Central memory CD8-positive, alpha-beta T cell (primary cell): ENCODE measurements around the gene SHROOM3.

Experiments used
- ATAC-seq: fragments of 150-1000 bp; cut with Tn5 transposase; replicated peaks from 2 replicates; pipeline ENCODE4 v1.10.0; 2022; ENCODE audit warnings: mild to moderate bottlenecking, moderate FRiP score, moderate number of reproducible peaks; ENCODE audit not compliant: poor library complexity, severe bottlenecking; ENCODE audit errors: extremely low read depth
- DNase-seq, 2 donors: peaks; one replicate each; pipeline ENCODE4 v3.0.0; 2021; ENCODE audit warnings: low spot score in 2 of 2
- H3K27ac Mint-ChIP-seq: one replicate; pipeline ENCODE4 v1.8.0; 2022; ENCODE audit warnings: low read depth, mild to moderate bottlenecking, moderate library complexity, mixed read lengths
- H3K27me3 Mint-ChIP-seq: one replicate; pipeline ENCODE4 v1.8.0; 2022; ENCODE audit warnings: mixed read lengths
- H3K36me3 Mint-ChIP-seq: one replicate; pipeline ENCODE4 v1.8.0; 2022; ENCODE audit warnings: mild to moderate bottlenecking, moderate library complexity, mixed read lengths; ENCODE audit not compliant: insufficient read depth
- H3K4me1 Mint-ChIP-seq: one replicate; pipeline ENCODE4 v1.8.0; 2022; ENCODE audit warnings: mixed read lengths
- H3K4me3 Mint-ChIP-seq: one replicate; pipeline ENCODE4 v1.8.0; 2022; ENCODE audit warnings: mild to moderate bottlenecking, moderate library complexity, mixed read lengths
- H3K9me3 Mint-ChIP-seq: one replicate; pipeline ENCODE4 v1.8.0; 2022; ENCODE audit warnings: mixed read lengths

SHROOM3 gene

DNA sequence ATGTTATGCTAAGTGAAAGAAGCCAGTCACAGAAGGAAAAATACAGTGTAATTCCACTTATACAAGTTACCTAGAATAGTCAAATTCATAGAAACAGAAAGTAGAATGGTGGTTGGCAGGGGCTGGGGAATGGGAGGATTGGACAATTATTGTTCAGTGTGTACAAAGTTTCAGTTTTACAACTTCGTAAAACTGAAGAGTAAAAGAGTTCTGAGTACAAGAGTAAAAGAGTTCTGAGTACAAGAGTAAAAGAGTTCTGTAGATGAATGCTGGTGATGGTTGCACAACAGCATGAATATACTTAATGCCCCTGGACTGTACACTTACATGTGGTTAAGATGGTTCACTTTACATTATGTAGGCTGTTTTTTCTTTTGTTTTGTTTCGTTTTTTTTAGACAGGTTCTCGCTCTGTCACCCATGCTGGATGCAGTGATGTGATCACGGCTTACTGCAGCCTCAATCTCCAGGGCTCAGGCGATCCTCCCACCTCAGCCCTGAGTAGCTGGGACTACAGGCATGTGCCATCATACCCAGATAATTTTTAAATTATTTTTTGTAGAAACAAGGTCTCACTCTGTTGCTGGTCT, 232.0 kb downstream of the SHROOM3 start:
- DNase-seq, result no peak

DNA sequence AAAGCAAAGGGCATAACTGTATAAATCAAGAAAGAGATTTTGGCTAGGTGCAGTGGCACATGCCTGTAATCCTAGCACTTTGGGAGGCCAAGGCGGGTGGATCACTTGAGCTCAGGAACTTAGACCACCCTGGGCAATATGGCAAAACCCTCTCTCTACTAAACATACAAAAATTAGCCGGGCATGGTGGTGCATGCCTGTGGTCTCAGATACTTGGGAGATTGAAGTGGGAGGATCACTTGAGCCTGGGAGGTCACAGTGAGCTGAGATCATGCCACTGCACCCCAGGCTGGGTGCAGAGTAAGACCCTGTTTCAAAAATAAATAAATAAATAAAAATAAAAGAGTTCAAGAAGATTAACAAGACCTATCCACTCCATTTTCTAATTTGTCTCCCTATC, 235.6 kb downstream of the SHROOM3 start:
- Mint-ChIP-seq H3K27ac (no peak overlapping the region), H3K4me3 (no peak overlapping the region), H3K4me1 (no peaks in the 10 kb centered on the region), H3K27me3 (peaks cover 1% of the 10 kb centered on the region), H3K9me3 (no peaks in the 10 kb centered on the region), H3K36me3 (peaks cover 2% of the 10 kb centered on the region)
- ATAC-seq (no peak), DNase-seq (no peak)

More for the DNA sequence above, 232.0 kb downstream of the SHROOM3 start:
- Mint-ChIP-seq H3K36me3 (peaks cover 1% of the 10 kb centered on the region), H3K27me3 (peaks cover 4% of the 10 kb centered on the region), H3K4me3 (no peak overlapping the region), H3K27ac (no peak overlapping the region), H3K4me1 (no peaks in the 10 kb centered on the region), H3K9me3 (no peaks in the 10 kb centered on the region)
- ATAC-seq, result no peak

DNA sequence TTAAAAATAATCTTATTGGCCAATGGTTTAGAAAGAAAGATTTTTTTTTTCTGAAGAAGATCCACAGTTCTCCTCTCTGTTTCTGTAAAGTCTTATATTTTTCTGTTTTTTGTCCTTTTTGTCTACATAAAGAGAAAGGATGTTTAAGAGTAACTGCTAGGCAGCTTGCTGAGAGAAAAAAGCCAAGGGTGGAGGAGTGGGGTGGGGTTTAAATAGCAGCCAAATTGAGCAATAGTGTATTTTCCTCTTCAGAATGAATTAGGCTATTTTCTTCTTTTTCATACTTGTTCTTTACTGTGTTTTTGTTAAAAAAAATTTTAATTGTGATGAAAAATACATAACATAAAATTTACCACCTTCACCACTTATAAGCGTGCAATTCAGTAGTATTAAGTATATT, 238.3 kb downstream of the SHROOM3 start:
- H3K36me3 Mint-ChIP-seq, result peaks cover 2% of the 10 kb centered on the region
- H3K4me3 Mint-ChIP-seq, result no peak overlapping the region
- peaks cover 13% of the 10 kb centered on the region for H3K27me3 Mint-ChIP-seq
- no peaks in the 10 kb centered on the region for H3K9me3 Mint-ChIP-seq
- no peaks in the 10 kb centered on the region for H3K4me1 Mint-ChIP-seq
- DNase-seq, result no peak
- H3K27ac Mint-ChIP-seq, result no peak overlapping the region
- no peak for ATAC-seq

DNA sequence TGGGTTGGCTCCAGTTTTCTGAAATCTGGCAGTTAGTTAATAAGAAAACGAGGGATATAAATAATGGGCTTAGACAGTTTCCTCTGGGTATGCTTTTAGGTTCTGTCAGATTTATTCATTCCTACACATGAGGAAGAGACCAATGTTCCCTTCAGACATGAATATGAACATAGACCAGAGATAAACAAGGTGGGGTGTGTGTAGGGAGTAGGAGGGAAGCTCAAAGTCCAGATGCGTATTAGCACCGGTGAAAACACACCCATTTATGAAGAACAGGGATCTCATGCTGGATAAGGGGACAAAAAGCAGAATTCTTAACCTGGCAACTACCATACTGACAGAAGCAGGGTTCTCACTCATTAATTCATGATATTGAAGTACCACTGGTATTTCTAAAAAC, 240.0 kb downstream of the SHROOM3 start:
- Mint-ChIP-seq H3K4me1 (no peaks in the 10 kb centered on the region), H3K4me3 (no peak overlapping the region), H3K9me3 (no peaks in the 10 kb centered on the region), H3K27me3 (peaks cover 13% of the 10 kb centered on the region), H3K27ac (no peak overlapping the region), H3K36me3 (peaks cover 2% of the 10 kb centered on the region)
- ATAC-seq (no peak), DNase-seq (no peak)

DNA sequence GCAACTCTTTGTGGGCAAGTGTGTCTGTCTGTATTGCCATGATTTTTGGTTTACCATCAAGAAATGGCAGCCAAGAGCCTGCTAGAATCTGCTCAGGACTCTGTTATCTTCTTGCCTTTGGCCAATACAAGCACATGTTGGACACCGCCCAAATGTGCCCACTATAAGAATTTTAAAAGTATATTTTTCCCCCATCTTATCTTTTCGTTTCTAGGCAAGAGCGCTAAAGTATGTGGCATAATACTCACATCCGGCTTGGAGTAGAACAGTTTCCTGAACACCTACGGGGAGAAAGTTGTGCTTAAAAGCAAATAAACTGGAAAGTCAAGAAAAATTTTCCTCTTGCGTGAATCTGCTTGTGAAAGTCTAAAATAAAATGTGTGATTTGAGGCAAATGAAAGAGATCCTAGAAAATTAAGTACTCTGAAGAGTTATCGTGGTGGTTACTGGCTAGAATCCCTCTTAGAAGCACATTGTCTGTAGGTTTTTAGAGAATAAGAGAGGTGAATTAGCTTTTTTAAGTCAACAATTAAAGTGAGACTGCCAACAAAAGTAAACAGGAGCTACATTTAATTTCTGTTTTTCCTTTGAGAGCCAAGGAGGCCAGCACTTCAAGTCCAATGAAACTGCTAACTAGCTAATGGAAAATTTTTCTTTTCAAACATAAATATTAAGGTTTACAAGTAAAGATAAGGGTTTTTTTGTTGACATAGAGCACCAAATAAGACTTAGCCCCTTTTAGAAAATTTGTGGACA, 242.7 kb downstream of the SHROOM3 start:
- ATAC-seq, result no peak
- no peaks in the 10 kb centered on the region for H3K4me1 Mint-ChIP-seq
- H3K36me3 Mint-ChIP-seq, result peaks cover 2% of the 10 kb centered on the region
- peaks cover 35% of the 10 kb centered on the region for H3K27me3 Mint-ChIP-seq
- no peak overlapping the region for H3K4me3 Mint-ChIP-seq
- no peaks in the 10 kb centered on the region for H3K9me3 Mint-ChIP-seq
- H3K27ac Mint-ChIP-seq, result no peak overlapping the region
- no peak for DNase-seq

DNA sequence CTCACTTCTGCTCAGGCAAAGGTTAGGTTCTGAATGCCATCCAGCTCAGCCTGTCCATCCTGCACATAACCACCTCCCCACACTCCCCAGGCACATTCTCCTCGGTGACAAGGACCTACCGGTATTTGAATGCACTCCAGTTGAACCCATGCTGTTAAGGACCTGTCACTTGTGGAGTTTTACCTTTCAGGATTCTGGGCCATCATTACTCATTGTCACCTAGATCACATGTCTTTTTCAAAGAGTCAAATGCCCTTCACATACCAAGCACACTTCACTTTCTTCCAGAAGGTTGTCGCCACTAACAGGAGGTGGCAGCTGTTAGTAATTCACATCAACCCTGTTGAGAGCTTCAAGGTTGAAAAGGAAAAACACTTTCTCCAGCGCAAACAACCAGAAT, 244.7 kb downstream of the SHROOM3 start:
- H3K36me3 Mint-ChIP-seq, result peaks cover 2% of the 10 kb centered on the region
- ATAC-seq, result no peak

DNA sequence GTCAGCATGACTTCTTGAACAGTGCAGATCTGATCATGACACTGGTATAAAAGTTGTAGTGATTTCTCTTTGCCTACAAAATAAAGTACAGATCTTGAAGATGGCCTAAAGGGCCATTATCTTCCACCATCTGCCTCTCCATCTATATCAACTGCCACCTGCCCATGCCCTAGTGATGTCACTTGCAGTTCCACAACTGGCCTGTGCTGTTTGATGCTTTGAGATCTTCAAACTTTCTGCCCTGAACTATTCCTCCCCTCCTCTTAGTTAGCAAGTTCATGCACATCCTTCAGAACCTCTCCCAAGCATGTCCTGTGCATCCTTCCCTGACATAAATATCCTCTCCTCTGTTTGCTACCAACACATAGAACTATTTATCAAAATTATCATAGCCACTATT, 245.9 kb downstream of the SHROOM3 start:
- Mint-ChIP-seq H3K4me3 (no peak overlapping the region), H3K27me3 (peaks cover 57% of the 10 kb centered on the region), H3K4me1 (no peaks in the 10 kb centered on the region), H3K36me3 (peaks cover 2% of the 10 kb centered on the region), H3K27ac (no peak overlapping the region), H3K9me3 (no peaks in the 10 kb centered on the region)
- DNase-seq, result no peak
- no peak for ATAC-seq

More for the DNA sequence above, 244.7 kb downstream of the SHROOM3 start:
- Mint-ChIP-seq H3K27me3 (peaks cover 54% of the 10 kb centered on the region), H3K4me1 (no peaks in the 10 kb centered on the region), H3K27ac (no peak overlapping the region), H3K4me3 (no peak overlapping the region), H3K9me3 (no peaks in the 10 kb centered on the region)
- no peak for DNase-seq

DNA sequence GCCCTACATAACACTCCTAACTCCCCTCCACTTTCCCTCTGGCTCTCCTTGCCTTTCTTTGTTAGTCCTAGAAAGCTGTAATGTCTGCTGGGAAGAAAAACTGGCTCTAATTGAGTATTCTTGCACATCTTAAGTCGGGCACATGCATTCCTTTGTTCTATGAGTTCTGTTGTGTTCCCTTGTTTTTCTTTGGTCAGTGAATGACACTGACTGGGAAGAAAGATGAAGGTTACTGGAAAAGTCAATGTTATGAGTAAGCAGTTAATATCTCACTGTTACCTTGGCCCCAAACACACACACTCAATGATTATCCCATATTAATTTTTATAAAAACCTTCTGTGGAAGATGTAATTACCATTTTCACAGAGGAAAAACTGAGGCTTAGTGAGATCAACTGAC, 247.0 kb downstream of the SHROOM3 start:
- no peak overlapping the region for H3K27ac Mint-ChIP-seq
- DNase-seq (no peak), ATAC-seq (no peak)
- no peaks in the 10 kb centered on the region for H3K9me3 Mint-ChIP-seq
- no peak overlapping the region for H3K4me3 Mint-ChIP-seq
- H3K27me3 Mint-ChIP-seq, result peaks cover 49% of the 10 kb centered on the region
- no peaks in the 10 kb centered on the region for H3K4me1 Mint-ChIP-seq
- H3K36me3 Mint-ChIP-seq, result peaks cover 2% of the 10 kb centered on the region

DNA sequence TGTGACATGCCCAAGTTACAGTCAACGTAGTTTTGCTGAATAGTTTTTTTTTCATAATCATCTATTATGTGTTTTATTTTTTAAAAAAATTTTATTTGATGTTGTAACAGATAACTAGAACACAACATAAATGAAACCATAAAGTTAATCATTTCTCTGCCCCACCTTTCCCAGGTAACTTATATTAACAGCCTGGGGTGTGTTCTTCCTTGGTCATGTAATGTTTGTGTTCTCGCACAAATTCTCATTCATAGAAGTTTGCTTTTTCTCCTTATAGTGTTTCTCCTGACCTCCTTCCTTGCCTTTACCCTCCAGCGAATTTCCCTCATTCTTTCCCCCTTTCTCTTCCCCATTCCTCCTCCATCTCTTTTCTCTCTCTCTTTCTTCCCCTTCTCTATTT, 248.1 kb downstream of the SHROOM3 start:
- Mint-ChIP-seq H3K36me3 (peaks cover 2% of the 10 kb centered on the region), H3K27me3 (peaks cover 58% of the 10 kb centered on the region), H3K9me3 (no peaks in the 10 kb centered on the region), H3K27ac (no peak overlapping the region), H3K4me3 (no peak overlapping the region), H3K4me1 (no peaks in the 10 kb centered on the region)
- ATAC-seq (no peak), DNase-seq (no peak)

DNA sequence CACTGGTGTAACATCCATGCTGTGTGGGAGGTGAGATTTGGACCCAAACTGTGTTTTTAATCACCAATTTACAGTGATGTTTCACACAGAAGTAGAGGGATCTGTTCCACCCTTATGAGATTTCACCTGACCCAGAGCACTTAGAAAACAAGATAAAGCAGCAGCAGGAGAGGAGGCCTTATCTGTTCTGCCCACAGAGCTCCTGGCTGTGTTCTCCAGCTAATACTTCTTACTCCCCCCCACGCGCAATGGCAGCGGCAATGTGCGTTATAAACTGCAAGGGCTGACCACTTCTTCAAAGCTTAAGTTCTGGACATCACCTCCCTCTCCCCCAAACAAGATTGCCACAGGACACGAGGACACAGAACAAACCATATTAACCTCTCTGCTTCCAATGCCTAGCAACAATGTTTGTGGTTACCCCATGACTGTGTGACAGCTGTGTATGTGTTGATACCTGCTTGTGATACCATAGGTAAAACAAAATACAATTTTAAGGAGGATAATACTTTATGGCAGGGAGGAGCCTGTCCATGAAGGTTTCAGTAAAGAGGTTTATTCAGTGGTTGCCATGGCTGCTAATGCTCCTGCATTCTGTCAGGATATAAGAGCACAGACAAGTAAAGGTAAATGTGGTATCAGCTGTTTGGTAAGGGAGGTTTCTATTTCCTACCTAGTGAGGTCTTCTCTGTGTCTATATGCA, 252.9 kb downstream of the SHROOM3 start:
- Mint-ChIP-seq H3K4me1 (peaks cover 6% of the 10 kb centered on the region), H3K27me3 (peaks cover 77% of the 10 kb centered on the region), H3K9me3 (no peaks in the 10 kb centered on the region), H3K27ac (no peak overlapping the region), H3K36me3 (no peaks in the 10 kb centered on the region), H3K4me3 (no peak overlapping the region)
- ATAC-seq, result no peak
- no peak for DNase-seq

DNA sequence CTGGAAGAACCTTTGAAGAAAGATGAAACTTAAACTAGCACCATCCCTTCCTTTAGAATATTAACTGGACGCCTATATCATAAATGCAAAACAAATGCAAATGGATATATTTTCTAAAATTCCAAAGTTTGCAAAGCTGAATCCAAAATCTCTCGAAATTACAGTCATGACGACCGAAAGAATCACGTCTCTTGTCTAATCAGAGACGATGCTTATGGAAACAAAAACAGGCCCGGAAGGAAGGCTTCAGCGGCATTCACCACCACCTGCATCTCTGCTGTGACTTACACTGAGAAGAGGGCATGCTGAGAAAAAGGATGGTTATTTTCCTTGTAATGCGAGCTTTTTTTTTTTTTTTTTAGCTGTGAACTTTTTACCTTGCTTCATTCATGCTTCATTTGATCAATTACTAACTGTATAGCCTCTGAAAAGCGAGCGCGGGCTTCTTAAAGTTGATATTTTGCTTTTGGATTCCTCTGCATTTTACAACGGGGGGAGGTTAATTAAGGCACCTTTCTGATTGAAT, 253.7 kb downstream of the SHROOM3 start:
- H3K9me3 Mint-ChIP-seq, result no peaks in the 10 kb centered on the region
- H3K36me3 Mint-ChIP-seq, result no peaks in the 10 kb centered on the region
- no peak overlapping the region for H3K27ac Mint-ChIP-seq
- peaks cover 77% of the 10 kb centered on the region for H3K27me3 Mint-ChIP-seq
- H3K4me1 Mint-ChIP-seq, result peaks cover 6% of the 10 kb centered on the region
- ATAC-seq, result no peak
- DNase-seq, result no peak
- H3K4me3 Mint-ChIP-seq, result peak overlapping the region; percentile 52

DNA sequence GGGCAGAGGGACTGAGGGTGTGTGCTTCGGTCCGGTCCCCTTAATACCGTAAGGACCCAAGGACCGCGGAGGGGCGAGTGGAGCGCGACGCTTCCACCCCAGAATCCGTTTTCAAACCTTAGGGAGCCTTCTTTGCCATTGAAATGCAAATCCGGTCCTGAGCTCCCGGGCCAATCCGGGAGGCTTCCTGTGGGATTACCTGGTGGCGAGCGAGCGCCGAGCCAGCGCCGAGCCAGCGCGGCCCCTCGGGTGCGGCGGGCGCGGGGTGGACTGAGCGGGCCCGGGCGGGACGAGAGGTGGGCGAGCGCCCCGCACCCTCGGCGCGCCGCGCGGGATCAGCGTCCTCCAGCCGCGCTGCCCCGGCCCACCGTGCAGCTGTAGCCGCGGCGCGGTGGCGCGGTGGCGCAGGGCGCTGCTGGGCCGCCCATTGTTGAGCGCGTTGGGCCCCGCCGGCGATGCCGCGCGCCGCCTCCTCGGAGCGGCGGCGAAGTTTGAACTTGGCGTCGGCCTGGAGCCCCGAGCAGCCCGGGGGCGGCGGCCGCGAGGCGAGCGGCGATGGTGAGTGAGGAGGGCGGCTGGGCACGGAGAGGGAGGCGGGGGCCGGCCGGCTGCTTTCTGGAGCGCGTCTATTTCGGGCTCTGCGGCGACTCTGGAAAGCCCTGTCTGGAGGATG, 254.3 kb downstream of the SHROOM3 start:
- H3K27ac Mint-ChIP-seq, result no peak overlapping the region

More for the DNA sequence above, 254.3 kb downstream of the SHROOM3 start:
- H3K4me1 Mint-ChIP-seq, result peaks cover 6% of the 10 kb centered on the region
- ATAC-seq (peak; percentile 24), DNase-seq (no peak)
- H3K4me3 Mint-ChIP-seq, result peak overlapping the region; percentile 52
- no peaks in the 10 kb centered on the region for H3K9me3 Mint-ChIP-seq
- no peaks in the 10 kb centered on the region for H3K36me3 Mint-ChIP-seq
- H3K27me3 Mint-ChIP-seq, result peaks cover 75% of the 10 kb centered on the region
